ENCODE data around the gene NFIA. TPM values are rescaled to one million over a fixed set of nuclear protein-coding genes. Genes with fewer than 3 reads are reported as not detected.

Gene NFIA
- polyA plus RNA-seq, 1 donor (not counting 4 experiments of a cell fraction or from before 2014, with no cell fraction given) = 14.7 TPM

GRCh38 chr1:61268546-61269240, 186.3 kb downstream of the NFIA start:
- no peaks in the 10 kb centered on the region for H3K27me3 ChIP-seq (ENCODE audit: control insufficient read depth, extremely low read depth, insufficient read depth, low read length)
- H3K9ac ChIP-seq (ENCODE audit: control insufficient read depth, extremely low read depth, insufficient read depth, low read length) = no peak overlapping the region
- H4K20me1 ChIP-seq (ENCODE audit: control insufficient read depth, extremely low read depth, insufficient read depth, low read length) = no peaks in the 10 kb centered on the region
- dilution Hi-C loops (cut with MboI; ENCODE audit: extremely low pct_ligation_motif_present, low sequenced_read_pairs) = no loop called here
- H3K36me3 ChIP-seq (ENCODE audit: control insufficient read depth in 2 of 2, extremely low read depth in 1 of 2, insufficient read depth in 2 of 2, low read length in 2 of 2) = no peaks in the 10 kb centered on the region
- TF ChIP-seq EZH2 (IDR thresholded peaks at IDR 0.05; ENCODE audit: low read length) (no peak), CTCF (optimal IDR thresholded peaks at IDR 0.05 in 1 of 3, IDR thresholded peaks at IDR 0.05 in 1 of 3, conservative IDR thresholded peaks at IDR 0.05 in 1 of 3; ENCODE audit: extremely low read depth in 1 of 3, insufficient read depth in 2 of 3, low read length in 3 of 3) (no peak)
- H3K27ac ChIP-seq (ENCODE audit: control insufficient read depth, insufficient read depth, low read length) = no peak overlapping the region
- DNase-seq (ENCODE audit: low read depth, low spot score) (no peak), FAIRE-seq (no peak)
- no peaks in the 10 kb centered on the region for H3K9me3 ChIP-seq (ENCODE audit: control insufficient read depth, low read depth, low read length)
- peaks cover 19% of the 10 kb centered on the region for H3K4me1 ChIP-seq (ENCODE audit: control insufficient read depth, extremely low read depth, insufficient read depth, low read length)
- H3K79me2 ChIP-seq (ENCODE audit: control insufficient read depth, insufficient read depth, low read length) = no peaks in the 10 kb centered on the region
- no peak overlapping the region for H3K4me2 ChIP-seq (ENCODE audit: control insufficient read depth, extremely low read depth, insufficient read depth, low read depth, low read length)
- no peaks in the 10 kb centered on the region for H3K9me1 ChIP-seq (ENCODE audit: control insufficient read depth, extremely low read depth, insufficient read depth, low read length)
- no peak overlapping the region for H2AFZ ChIP-seq (ENCODE audit: control insufficient read depth, low read length)
- no peak overlapping the region for H3K4me3 ChIP-seq (ENCODE audit: control insufficient read depth in 2 of 3, extremely low read depth in 1 of 3, insufficient read depth in 2 of 3, low read depth in 1 of 3, low read length in 3 of 3)

GRCh38 chr1:61269602-61270001, 187.2 kb downstream of the NFIA start:
- Histone ChIP-seq H4K20me1 (ENCODE audit: control insufficient read depth, extremely low read depth, insufficient read depth, low read length) (no peaks in the 10 kb centered on the region), H3K4me1 (ENCODE audit: control insufficient read depth, extremely low read depth, insufficient read depth, low read length) (peaks cover 19% of the 10 kb centered on the region), H2AFZ (ENCODE audit: control insufficient read depth, low read length) (no peak overlapping the region), H3K9ac (ENCODE audit: control insufficient read depth, extremely low read depth, insufficient read depth, low read length) (no peak overlapping the region), H3K4me2 (ENCODE audit: control insufficient read depth, extremely low read depth, insufficient read depth, low read depth, low read length) (no peak overlapping the region), H3K9me1 (ENCODE audit: control insufficient read depth, extremely low read depth, insufficient read depth, low read length) (no peaks in the 10 kb centered on the region), H3K27me3 (ENCODE audit: control insufficient read depth, extremely low read depth, insufficient read depth, low read length) (no peaks in the 10 kb centered on the region), H3K36me3 (ENCODE audit: control insufficient read depth in 2 of 2, extremely low read depth in 1 of 2, insufficient read depth in 2 of 2, low read length in 2 of 2) (no peaks in the 10 kb centered on the region), H3K27ac (ENCODE audit: control insufficient read depth, insufficient read depth, low read length) (no peak overlapping the region), H3K9me3 (ENCODE audit: control insufficient read depth, low read depth, low read length) (no peaks in the 10 kb centered on the region), H3K79me2 (ENCODE audit: control insufficient read depth, insufficient read depth, low read length) (no peaks in the 10 kb centered on the region), H3K4me3 (ENCODE audit: control insufficient read depth in 2 of 3, extremely low read depth in 1 of 3, insufficient read depth in 2 of 3, low read depth in 1 of 3, low read length in 3 of 3) (no peak overlapping the region)
- DNase-seq (ENCODE audit: low read depth, low spot score) = no peak
- TF ChIP-seq EZH2 (IDR thresholded peaks at IDR 0.05; ENCODE audit: low read length) (no peak), CTCF (optimal IDR thresholded peaks at IDR 0.05 in 1 of 3, IDR thresholded peaks at IDR 0.05 in 1 of 3, conservative IDR thresholded peaks at IDR 0.05 in 1 of 3; ENCODE audit: extremely low read depth in 1 of 3, insufficient read depth in 2 of 3, low read length in 3 of 3) (no peak)
- no peak for FAIRE-seq
- dilution Hi-C loops (cut with MboI; ENCODE audit: extremely low pct_ligation_motif_present, low sequenced_read_pairs) = no loop called here
